HCT116 (cell line): ENCODE measurements around the gene LPXN. TPM values are rescaled to one million over a fixed set of nuclear protein-coding genes. Genes with fewer than 3 reads are reported as not detected.

Source experiments
- ATAC-seq: fragments of 200-7000 bp; cut with Tn5 transposase; 2 replicates; pipeline ENCODE4 v1.9.1; 2020; ENCODE audit warnings: mild to moderate bottlenecking, moderate library complexity
- BruUV-seq: library from RNA; stranded (reverse); fragments of 400-500 nt; replicated peaks from 2 replicates; lab custom pipeline; 2021; lab: Mats Ljungman, UMichigan
- CTCF ChIA-PET: fragments of 300-600 bp; sonication (Branson Sonifier 250); formaldehyde crosslinking; loops from one replicate; lab custom pipeline; 2021; ENCODE audit warnings: antibody characterized with exemption; lab: Charles Lee
- POLR2A ChIA-PET: fragments of 300-600, 350-600 bp; sonication (Branson Sonifier 250); formaldehyde crosslinking; loops from one replicate; lab custom pipeline; 2021; ENCODE audit warnings: antibody characterized with exemption; lab: Charles Lee
- RAD21 ChIA-PET, 2 experiments: fragments of 300-600 bp; sonication (Branson Sonifier 250); formaldehyde crosslinking; loops; one replicate each; lab custom pipeline; 2023; ENCODE audit warnings: low total read pairs in 2 of 2; ENCODE audit not compliant: uncharacterized antibody in 2 of 2, unreplicated experiment in 2 of 2, low non-redundant PET in 1 of 2; lab: Charles Lee
- DNase-seq: peaks from one replicate; pipeline ENCODE4 v3.0.0-alpha.2; 2010; ENCODE audit warnings: low read depth, low spot score
- H2AFZ ChIP-seq: fragments of 200-600 bp; shearing (Covaris generic), sonication (generic); 2 replicates; pipeline ENCODE4 v1.6.1; 2017; ENCODE audit warnings: low read depth, mixed run types, mixed read lengths, antibody characterized with exemption, low read length; ENCODE audit not compliant: poor library complexity, severe bottlenecking
- H3K27ac ChIP-seq: 2 replicates; pipeline ENCODE4 v1.5.1; 2012; ENCODE audit warnings: low read depth, low read length
- H3K27me3 ChIP-seq: fragments of 200-600 bp; sonication (generic); 2 replicates; pipeline ENCODE4 v1.6.1; 2016; ENCODE audit warnings: mixed run types, low read length, mixed read lengths; ENCODE audit not compliant: insufficient read depth
- H3K36me3 ChIP-seq, 2 experiments: fragments of 200-500 bp in 1 of 2; fragments of 200-600 bp in 1 of 2; sonication (Bioruptor generic) in 1 of 2; sonication (generic) in 1 of 2; 2 replicates each; pipeline versions ENCODE4 v1.5.1 to v1.6.1; 2014 to 2016; ENCODE audit warnings: low read length in 2 of 2, inconsistent platforms in 1 of 2, mixed read lengths in 1 of 2, mixed run types in 1 of 2; ENCODE audit not compliant: insufficient read depth in 2 of 2, control insufficient read depth in 1 of 2
- H3K4me1 ChIP-seq, 2 experiments: fragments of 200-600 bp in 1 of 2; sonication (generic) in 1 of 2; 2 replicates each; pipeline versions ENCODE4 v1.5.1 to v1.6.1; 2012 to 2017; ENCODE audit warnings: low read length in 2 of 2, inconsistent platforms in 1 of 2, mild to moderate bottlenecking in 1 of 2, mixed read lengths in 1 of 2, mixed run types in 1 of 2, moderate library complexity in 1 of 2; ENCODE audit not compliant: insufficient read depth in 2 of 2, control insufficient read depth in 1 of 2
- H3K4me2 ChIP-seq: fragments of 200-600 bp; sonication (generic); 2 replicates; pipeline ENCODE4 v1.6.1; 2017; ENCODE audit warnings: mixed run types, low read length, mixed read lengths
- H3K4me3 ChIP-seq, 2 experiments: fragments of 200-600 bp in 1 of 2; sonication (generic) in 1 of 2; replicated peaks in 1 of 2; 2 replicates each; pipeline ENCODE4 v1.5.1; 2011 to 2016; ENCODE audit warnings: low read length in 2 of 2, control low read depth in 1 of 2, low read depth in 1 of 2, mild to moderate bottlenecking in 1 of 2, mixed read lengths in 1 of 2, mixed run types in 1 of 2
- H3K79me2 ChIP-seq: fragments of 200-600 bp; sonication (generic); 2 replicates; pipeline ENCODE4 v1.6.1; 2017; ENCODE audit warnings: mild to moderate bottlenecking, mixed run types, low read length, moderate library complexity, mixed read lengths; ENCODE audit not compliant: insufficient read depth
- H3K9ac ChIP-seq: fragments of 200-600 bp; sonication (generic); 2 replicates; pipeline ENCODE4 v1.6.1; 2016; ENCODE audit warnings: low read length, mixed read lengths
- H3K9me2 ChIP-seq: fragments of 200-600 bp; sonication (generic), shearing (Covaris generic); 2 replicates; pipeline ENCODE4 v1.6.1; 2017; ENCODE audit warnings: mixed run types, mild to moderate bottlenecking, moderate library complexity; ENCODE audit not compliant: insufficient read depth
- H3K9me3 ChIP-seq, 2 experiments: fragments of 200-500 bp in 1 of 2; fragments of 200-600 bp in 1 of 2; sonication (Bioruptor generic) in 1 of 2; sonication (generic) in 1 of 2; 2 replicates each; pipeline ENCODE4 v1.6.1; 2014 to 2017; ENCODE audit warnings: low read length in 2 of 2, mixed read lengths in 2 of 2, inconsistent platforms in 1 of 2, low read depth in 1 of 2, mild to moderate bottlenecking in 1 of 2, mixed run types in 1 of 2, moderate library complexity in 1 of 2; ENCODE audit not compliant: control insufficient read depth in 1 of 2, insufficient read depth in 1 of 2
- H4K20me1 ChIP-seq: fragments of 200-600 bp; sonication (generic), shearing (Covaris generic); 2 replicates; pipeline ENCODE4 v1.6.1; 2017; ENCODE audit warnings: mixed run types, mild to moderate bottlenecking, moderate library complexity; ENCODE audit not compliant: insufficient read depth
- CEBPB ChIP-seq: IDR thresholded peaks from 2 replicates; pipeline ENCODE4 v1.6.1; 2012; ENCODE audit warnings: low read depth
- CTCF ChIP-seq, 3 experiments: fragments of 200-600 bp in 1 of 3; sonication (generic) in 1 of 3; IDR thresholded peaks in 2 of 3; conservative IDR thresholded peaks in 1 of 3; 2 replicates each; pipeline ENCODE4 v1.5.1; 2012 to 2017; ENCODE audit warnings: low read depth in 2 of 3, low read length in 2 of 3, antibody characterized with exemption in 1 of 3, borderline replicate concordance in 1 of 3, control low read depth in 1 of 3, mild to moderate bottlenecking in 1 of 3, mixed read lengths in 1 of 3, mixed run types in 1 of 3, moderate library complexity in 1 of 3; ENCODE audit not compliant: insufficient read depth in 1 of 3
- ELF1 ChIP-seq: IDR thresholded peaks from 2 replicates; pipeline ENCODE4 v1.6.1; 2012; ENCODE audit warnings: low read depth, borderline replicate concordance
- EZH2 ChIP-seq: fragments of 200-600 bp; sonication (generic); IDR thresholded peaks from 2 replicates; pipeline ENCODE4 v1.6.1; 2017; ENCODE audit warnings: antibody characterized with exemption, mixed run types
- FOSL1 ChIP-seq: IDR thresholded peaks from 2 replicates; pipeline ENCODE4 v1.6.1; 2012; ENCODE audit warnings: low read depth
- JUND ChIP-seq: IDR thresholded peaks from 2 replicates; pipeline ENCODE4 v1.6.1; 2012
- MAX ChIP-seq: IDR thresholded peaks from 2 replicates; pipeline ENCODE4 v1.6.1; 2012
- RAD21 ChIP-seq: IDR thresholded peaks from 2 replicates; pipeline ENCODE4 v1.6.1; 2012; ENCODE audit warnings: low read depth, mild to moderate bottlenecking
- REST ChIP-seq: IDR thresholded peaks from 2 replicates; pipeline ENCODE4 v1.6.1; 2012; ENCODE audit warnings: low read depth
- SIN3A ChIP-seq: IDR thresholded peaks from 2 replicates; pipeline ENCODE4 v1.6.1; 2012; ENCODE audit warnings: low read depth
- SP1 ChIP-seq: IDR thresholded peaks from 2 replicates; pipeline ENCODE4 v1.6.1; 2012; ENCODE audit warnings: low read depth
- TCF7L2 ChIP-seq: IDR thresholded peaks from 2 replicates; pipeline ENCODE4 v1.7.0; 2011; ENCODE audit warnings: borderline replicate concordance, inconsistent platforms; ENCODE audit not compliant: insufficient read depth, insufficient read length; ENCODE audit errors: extremely low read depth
- ZBTB33 ChIP-seq: IDR thresholded peaks from 2 replicates; pipeline ENCODE4 v1.6.1; 2011; ENCODE audit warnings: mild to moderate bottlenecking, low read length, moderate library complexity; ENCODE audit not compliant: insufficient replicate concordance; ENCODE audit errors: extremely low read depth
- ZNF274 ChIP-seq: fragments of 200-500 bp; sonication (Bioruptor generic); IDR thresholded peaks from 2 replicates; pipeline ENCODE4 v1.6.1; 2014; ENCODE audit warnings: mild to moderate bottlenecking, low read depth, low read length, inconsistent platforms
- intact Hi-C: fragments of 100-400 bp; cut with micrococcal nuclease; formaldehyde crosslinking; loops from 2 replicates; pipeline ENCODE4 v1.10.0; 2022
- total RNA-seq: library from RNA; stranded (reverse); gene quantifications from one replicate; pipeline ENCODE4 v1.2.1, GENCODE V29; 2021; ENCODE audit not compliant: unreplicated experiment

LPXN gene
- total RNA-seq, 1 experiment from 2014 or later = 3.6 TPM

- H3K27me3 ChIP-seq = no peaks in the 10 kb centered on the region
- no peak overlapping the region for H3K9ac ChIP-seq
- no peaks in the 10 kb centered on the region for H3K36me3 ChIP-seq
- RAD21 ChIA-PET = no interaction called here
- no peak overlapping the region for H3K27ac ChIP-seq
- no peak overlapping the region for H3K4me3 ChIP-seq
- DNase-seq = no peak
- no peaks in the 10 kb centered on the region for H3K4me1 ChIP-seq
- POLR2A ChIA-PET = no interaction called here
- TF ChIP-seq EZH2 (no peak), ZBTB33 (no peak), MAX (no peak), SIN3A (no peak), SP1 (no peak), RAD21 (no peak), ZNF274 (no peak), FOSL1 (no peak), CEBPB (no peak), JUND (no peak), ELF1 (no peak), TCF7L2 (no peak), CTCF (IDR thresholded peaks at IDR 0.05 in 2 of 3, conservative IDR thresholded peaks at IDR 0.05 in 1 of 3; ENCODE audit: borderline replicate concordance in 1 of 3, insufficient read depth in 1 of 3, low read depth in 2 of 3, low read length in 2 of 3) (no peak), REST (no peak)
- CTCF ChIA-PET = no interaction called here
- no peaks in the 10 kb centered on the region for H4K20me1 ChIP-seq
- H3K9me3 ChIP-seq = no peaks in the 10 kb centered on the region
- no peaks in the 10 kb centered on the region for H3K9me2 ChIP-seq
- BruUV-seq = no TSS peak
- no peak overlapping the region for H2AFZ ChIP-seq
- intact Hi-C loops = no loop called here
- H3K79me2 ChIP-seq = no peaks in the 10 kb centered on the region
- no peak for ATAC-seq
- no peak overlapping the region for H3K4me2 ChIP-seq
Observed at GRCh38 chr11:58485961-58486360, 89.7 kb downstream of the LPXN start.
